Mesendoderm (in vitro differentiated cells): ENCODE measurements around the gene NGB.

Experiments
- DNase-seq: peaks from one replicate; pipeline ENCODE4 v3.0.0; 2013
- H2AK5ac ChIP-seq: 2 replicates; pipeline ENCODE4 v1.6.1; 2013; ENCODE audit warnings: low read length, inconsistent platforms
- H2BK120ac ChIP-seq: 2 replicates; pipeline ENCODE4 v1.6.1; 2013; ENCODE audit warnings: low read depth, mild to moderate bottlenecking, low read length, moderate library complexity, mixed read lengths
- H2BK15ac ChIP-seq: replicated peaks from 2 replicates; pipeline ENCODE4 v1.6.1; 2013; ENCODE audit warnings: low read depth, mild to moderate bottlenecking, moderate library complexity
- H2BK5ac ChIP-seq: 2 replicates; pipeline ENCODE4 v1.6.1; 2013; ENCODE audit warnings: low read length, inconsistent platforms
- H3K18ac ChIP-seq: 2 replicates; pipeline ENCODE4 v1.6.1; 2013; ENCODE audit warnings: mild to moderate bottlenecking, low read length, mixed read lengths
- H3K23ac ChIP-seq: one replicate; pipeline ENCODE4 v1.6.1; 2013; ENCODE audit warnings: low read length
- H3K27ac ChIP-seq: 2 replicates; pipeline ENCODE4 v1.5.1; 2013; ENCODE audit warnings: low read depth, mild to moderate bottlenecking, inconsistent platforms, low read length, moderate library complexity
- H3K27me3 ChIP-seq: 2 replicates; pipeline ENCODE4 v1.6.1; 2013; ENCODE audit warnings: low read length, control low read depth, mild to moderate bottlenecking, inconsistent platforms; ENCODE audit not compliant: insufficient read depth, poor library complexity
- H3K36me3 ChIP-seq: 2 replicates; pipeline ENCODE4 v1.6.1; 2013; ENCODE audit warnings: low read length, inconsistent platforms; ENCODE audit not compliant: control insufficient read depth, insufficient read depth
- H3K4ac ChIP-seq: one replicate; pipeline ENCODE4 v1.6.1; 2013; ENCODE audit warnings: low read depth, mild to moderate bottlenecking, low read length, moderate library complexity
- H3K4me1 ChIP-seq: 2 replicates; pipeline ENCODE4 v1.6.1; 2013; ENCODE audit warnings: low read depth, low read length, inconsistent platforms; ENCODE audit not compliant: control insufficient read depth
- H3K4me2 ChIP-seq: 2 replicates; pipeline ENCODE4 v1.6.1; 2013; ENCODE audit warnings: low read length
- H3K4me3 ChIP-seq: 2 replicates; pipeline ENCODE4 v1.5.1; 2013; ENCODE audit warnings: mild to moderate bottlenecking, low read length
- H3K56ac ChIP-seq: one replicate; pipeline ENCODE4 v1.6.1; 2013; ENCODE audit warnings: low read length
- H3K79me1 ChIP-seq: 2 replicates; pipeline ENCODE4 v1.6.1; 2013; ENCODE audit warnings: low read length, inconsistent platforms
- H3K79me2 ChIP-seq: 2 replicates; pipeline ENCODE4 v1.6.1; 2013; ENCODE audit warnings: mild to moderate bottlenecking, low read length; ENCODE audit not compliant: control insufficient read depth, insufficient read depth
- H3K9ac ChIP-seq: 2 replicates; pipeline ENCODE4 v1.6.1; 2013; ENCODE audit warnings: low read length, inconsistent platforms
- H4K5ac ChIP-seq: one replicate; pipeline ENCODE4 v1.6.1; 2013; ENCODE audit warnings: low read length
- H4K8ac ChIP-seq: one replicate; pipeline ENCODE4 v1.6.1; 2013; ENCODE audit warnings: low read depth, mild to moderate bottlenecking, control low read depth, low read length, moderate library complexity
- WGBS: extraction: QIAGEN DNeasy Blood & Tissue Kit; methylation state at CpG from one replicate; pipeline ENCODE4 v1.1.7; 2013; ENCODE audit warnings: low lambda C conversion rate, missing lambda C conversion rate; ENCODE audit not compliant: insufficient coverage; ENCODE audit errors: extremely low coverage; 5-methylcytosine and 5-hydroxymethylcytosine counted together

Gene NGB

DNA sequence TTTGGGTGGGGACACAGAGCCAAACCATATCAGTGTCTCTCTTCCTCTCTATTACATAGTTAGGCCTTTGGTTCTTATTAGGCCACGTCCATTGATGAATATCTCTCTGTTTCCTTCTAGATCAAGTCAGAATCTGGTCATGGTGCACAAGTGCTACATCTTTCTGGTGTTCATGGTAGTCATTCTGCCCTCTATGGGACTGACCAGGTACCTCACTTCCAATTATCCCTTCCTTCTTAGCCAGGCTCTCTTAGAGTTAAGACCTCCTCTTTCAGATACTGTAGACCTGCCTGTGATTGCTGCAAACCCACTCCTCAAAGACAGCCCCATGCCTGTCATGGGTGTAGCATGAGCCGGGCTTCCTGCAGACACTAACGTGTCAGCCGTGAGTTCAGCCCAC is 25.2 kb downstream of the NGB start:
- Histone ChIP-seq H4K5ac (no peak overlapping the region), H3K79me1 (no peaks in the 10 kb centered on the region), H3K4me3 (no peak overlapping the region), H3K4me2 (no peak overlapping the region), H3K18ac (no peak overlapping the region), H3K4me1 (no peaks in the 10 kb centered on the region), H3K56ac (no peak overlapping the region), H2AK5ac (no peak overlapping the region), H2BK120ac (no peak overlapping the region), H2BK5ac (no peak overlapping the region), H3K79me2 (no peaks in the 10 kb centered on the region), H2BK15ac (no peak overlapping the region), H3K23ac (no peak overlapping the region), H3K36me3 (no peaks in the 10 kb centered on the region), H3K27me3 (no peaks in the 10 kb centered on the region), H4K8ac (no peak overlapping the region), H3K4ac (no peak overlapping the region), H3K27ac (no peak overlapping the region), H3K9ac (no peak overlapping the region)
- no CpG with 5 or more reads among the region's 4 CpGs for WGBS
- DNase-seq: peak; percentile 26

DNA sequence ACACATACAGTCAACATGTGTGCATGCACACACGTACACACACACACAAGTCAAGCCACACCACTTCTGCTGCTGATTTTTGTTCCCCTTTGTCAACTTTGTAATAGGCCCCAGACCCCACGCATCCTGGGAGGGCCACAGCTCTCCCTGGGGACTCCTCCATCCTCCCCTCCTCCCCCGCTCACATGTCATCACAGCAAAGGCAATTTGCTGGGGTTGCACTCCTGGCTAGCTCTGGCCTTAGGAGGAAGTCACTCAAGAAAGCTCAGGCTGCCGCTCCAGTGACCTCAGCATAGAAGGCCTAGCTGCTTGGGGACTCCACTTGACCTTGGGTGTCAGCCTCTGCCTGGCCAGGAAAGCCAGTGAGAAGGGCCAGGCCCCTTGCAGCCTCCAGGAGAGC is 27.2 kb downstream of the NGB start:
- Histone ChIP-seq H3K4ac (no peak overlapping the region), H3K9ac (no peak overlapping the region), H3K18ac (no peak overlapping the region), H3K79me2 (no peaks in the 10 kb centered on the region), H3K4me3 (no peak overlapping the region), H4K5ac (no peak overlapping the region), H3K4me2 (no peak overlapping the region), H2BK120ac (no peak overlapping the region), H3K27ac (no peak overlapping the region), H3K36me3 (no peaks in the 10 kb centered on the region), H3K56ac (no peak overlapping the region), H3K4me1 (no peaks in the 10 kb centered on the region), H2BK15ac (no peak overlapping the region), H3K79me1 (no peaks in the 10 kb centered on the region), H4K8ac (no peak overlapping the region), H2BK5ac (no peak overlapping the region), H3K27me3 (no peaks in the 10 kb centered on the region), H2AK5ac (no peak overlapping the region), H3K23ac (no peak overlapping the region)
- DNase-seq: no peak
- no CpG with 5 or more reads among the region's 4 CpGs for WGBS

DNA sequence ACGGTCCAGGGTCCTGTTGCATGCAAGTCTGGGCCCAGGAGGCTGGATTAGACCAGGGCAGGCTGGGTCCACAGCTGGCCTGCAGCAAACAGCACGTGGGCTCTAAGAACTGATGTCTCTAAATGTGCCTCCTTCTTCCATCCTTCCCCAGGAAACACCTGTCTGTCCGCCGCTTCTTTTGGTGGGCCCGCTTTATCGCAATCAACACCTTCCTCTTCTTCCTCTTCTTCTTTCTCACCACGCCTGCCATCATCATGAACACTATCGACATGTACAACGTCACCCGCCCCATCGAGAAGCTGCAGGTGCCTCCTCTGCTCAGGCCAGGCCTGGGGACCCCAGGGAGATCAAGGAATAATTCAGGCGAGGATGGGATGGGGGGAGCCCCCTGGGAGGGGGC is 28.3 kb downstream of the NGB start:
- H3K79me2 ChIP-seq: no peaks in the 10 kb centered on the region
- no peaks in the 10 kb centered on the region for H3K4me1 ChIP-seq
- H3K9ac ChIP-seq: no peak overlapping the region
- no peak overlapping the region for H3K23ac ChIP-seq
- no peak overlapping the region for H3K27ac ChIP-seq
- H3K4me3 ChIP-seq: no peak overlapping the region
- no peak for DNase-seq
- H3K4me2 ChIP-seq: no peak overlapping the region
- no peak overlapping the region for H2AK5ac ChIP-seq
- no peak overlapping the region for H3K56ac ChIP-seq
- H3K4ac ChIP-seq: no peak overlapping the region
- no peak overlapping the region for H2BK15ac ChIP-seq
- no peak overlapping the region for H4K8ac ChIP-seq
- H3K79me1 ChIP-seq: no peaks in the 10 kb centered on the region
- H3K27me3 ChIP-seq: no peaks in the 10 kb centered on the region
- no CpG with 5 or more reads among the region's 12 CpGs for WGBS
- H2BK5ac ChIP-seq: no peak overlapping the region
- H3K18ac ChIP-seq: no peak overlapping the region
- H2BK120ac ChIP-seq: no peak overlapping the region
- H3K36me3 ChIP-seq: no peaks in the 10 kb centered on the region
- H4K5ac ChIP-seq: no peak overlapping the region

DNA sequence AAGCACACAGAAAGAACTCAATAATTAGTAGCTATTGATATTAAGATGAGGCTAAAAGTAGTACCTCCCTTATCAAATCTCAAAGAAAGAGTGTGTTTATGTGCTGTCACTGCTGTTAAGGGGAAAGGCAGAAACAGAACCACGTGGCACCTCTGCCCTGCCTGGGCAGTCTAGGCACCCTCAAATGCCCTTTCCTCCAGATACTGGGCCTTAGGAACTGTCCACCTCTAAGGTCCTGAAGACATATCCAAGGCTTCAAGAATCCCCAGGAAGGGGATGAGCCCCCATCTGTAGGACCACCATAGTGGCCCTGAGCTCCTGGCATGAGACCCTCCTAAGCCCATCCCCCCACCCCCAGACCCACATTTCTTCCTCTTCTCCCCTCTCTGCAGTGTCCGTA is 29.1 kb downstream of the NGB start:
- H3K4me1 ChIP-seq: no peaks in the 10 kb centered on the region
- DNase-seq: no peak
- no CpG with 5 or more reads among the region's 2 CpGs for whole genome bisulfite sequencing

DNA sequence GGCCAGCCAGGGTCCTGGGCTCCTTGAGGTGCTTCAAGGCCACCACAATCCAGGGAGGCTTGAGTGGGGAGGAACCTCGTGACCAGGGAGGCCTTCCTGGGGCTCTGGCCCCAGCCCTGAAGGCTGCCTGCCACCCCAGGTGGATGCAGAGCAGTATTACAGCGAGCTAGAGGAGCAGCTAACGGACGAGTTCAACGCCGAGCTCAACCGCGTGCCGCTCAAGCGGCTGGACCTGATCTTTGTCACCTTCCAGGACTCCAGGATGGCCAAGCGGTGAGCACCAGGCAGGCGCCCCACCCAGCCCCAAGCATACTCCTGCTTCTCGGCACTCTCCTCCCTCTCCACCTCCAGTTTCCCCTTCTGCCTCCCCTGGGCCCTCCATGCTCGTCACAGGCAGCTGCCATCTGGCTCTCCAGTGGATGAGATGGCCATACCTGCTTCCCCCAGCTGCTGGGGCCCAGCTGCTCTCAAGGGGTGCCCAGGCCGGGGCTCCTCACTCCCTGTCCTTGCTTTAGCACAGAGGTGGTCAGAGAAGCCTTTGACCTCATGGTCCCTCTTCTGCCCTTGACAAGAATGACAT is 30.6 kb downstream of the NGB start:
- Histone ChIP-seq H3K4me2 (no peak overlapping the region), H3K9ac (no peak overlapping the region), H3K4ac (no peak overlapping the region), H3K79me1 (no peaks in the 10 kb centered on the region), H4K5ac (no peak overlapping the region), H3K4me3 (no peak overlapping the region), H4K8ac (no peak overlapping the region), H3K4me1 (no peaks in the 10 kb centered on the region), H3K36me3 (no peaks in the 10 kb centered on the region), H3K56ac (no peak overlapping the region), H3K23ac (no peak overlapping the region), H3K27me3 (no peaks in the 10 kb centered on the region), H3K27ac (no peak overlapping the region), H3K79me2 (no peaks in the 10 kb centered on the region), H3K18ac (no peak overlapping the region), H2BK120ac (no peak overlapping the region), H2AK5ac (no peak overlapping the region), H2BK5ac (no peak overlapping the region), H2BK15ac (no peak overlapping the region)
- WGBS: no CpG with 5 or more reads among the region's 15 CpGs
- DNase-seq: no peak

More for the DNA sequence above, 29.1 kb downstream of the NGB start:
- Histone ChIP-seq H2AK5ac (no peak overlapping the region), H4K5ac (no peak overlapping the region), H3K36me3 (no peaks in the 10 kb centered on the region), H2BK5ac (no peak overlapping the region), H3K9ac (no peak overlapping the region), H3K56ac (no peak overlapping the region), H3K4ac (no peak overlapping the region), H2BK120ac (no peak overlapping the region), H3K27me3 (no peaks in the 10 kb centered on the region), H3K27ac (no peak overlapping the region), H3K4me2 (no peak overlapping the region), H3K23ac (no peak overlapping the region), H3K79me1 (no peaks in the 10 kb centered on the region), H4K8ac (no peak overlapping the region), H3K4me3 (no peak overlapping the region), H3K79me2 (no peaks in the 10 kb centered on the region), H3K18ac (no peak overlapping the region), H2BK15ac (no peak overlapping the region)

DNA sequence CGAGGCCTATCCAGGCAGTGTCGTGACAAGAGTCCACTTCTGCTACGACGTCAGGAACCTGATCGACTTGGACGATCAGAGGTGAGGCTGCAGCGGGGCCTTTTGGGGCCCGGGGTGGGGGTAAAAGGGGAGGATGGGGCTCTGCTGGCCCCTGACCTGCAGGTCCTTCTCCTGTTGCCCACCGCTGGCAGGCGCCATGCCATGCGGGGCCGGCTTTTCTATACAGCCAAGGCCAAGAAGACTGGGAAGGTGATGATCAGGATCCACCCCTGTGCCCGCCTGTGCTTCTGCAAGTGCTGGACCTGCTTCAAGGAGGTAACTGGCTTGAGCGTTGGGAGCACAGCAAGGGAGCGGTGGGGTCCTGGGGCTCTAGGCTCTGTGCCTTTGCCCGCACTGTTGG is 31.6 kb downstream of the NGB start:
- H3K4me3 ChIP-seq: no peak overlapping the region
- H3K9ac ChIP-seq: no peak overlapping the region
- no CpG with 5 or more reads among the region's 16 CpGs for whole genome bisulfite sequencing
- no peak overlapping the region for H4K5ac ChIP-seq
- H3K27me3 ChIP-seq: no peaks in the 10 kb centered on the region
- no peak overlapping the region for H2BK5ac ChIP-seq
- no peak overlapping the region for H3K56ac ChIP-seq
- H2BK15ac ChIP-seq: no peak overlapping the region
- H4K8ac ChIP-seq: no peak overlapping the region
- no peaks in the 10 kb centered on the region for H3K79me2 ChIP-seq
- no peak overlapping the region for H3K23ac ChIP-seq
- DNase-seq: no peak
- no peaks in the 10 kb centered on the region for H3K36me3 ChIP-seq
- no peaks in the 10 kb centered on the region for H3K4me1 ChIP-seq
- no peak overlapping the region for H3K4ac ChIP-seq
- H3K18ac ChIP-seq: no peak overlapping the region
- H3K27ac ChIP-seq: no peak overlapping the region
- H3K4me2 ChIP-seq: no peak overlapping the region
- no peaks in the 10 kb centered on the region for H3K79me1 ChIP-seq
- no peak overlapping the region for H2BK120ac ChIP-seq
- H2AK5ac ChIP-seq: no peak overlapping the region
